SKM-1 (cell line): Measurements from ENCODE around the gene TNFRSF17.
"Not testable (repeated sequence)": the region's sequence is repeated elsewhere in the genome, so short reads cannot be mapped to it uniquely, and the experiment has no call there.

Experiments used
- DNase-seq: peaks from one replicate; lab custom pipeline; 2025; ENCODE audit not compliant: unreplicated experiment; lab: John Stamatoyannopoulos, UW

Gene TNFRSF17

DNA sequence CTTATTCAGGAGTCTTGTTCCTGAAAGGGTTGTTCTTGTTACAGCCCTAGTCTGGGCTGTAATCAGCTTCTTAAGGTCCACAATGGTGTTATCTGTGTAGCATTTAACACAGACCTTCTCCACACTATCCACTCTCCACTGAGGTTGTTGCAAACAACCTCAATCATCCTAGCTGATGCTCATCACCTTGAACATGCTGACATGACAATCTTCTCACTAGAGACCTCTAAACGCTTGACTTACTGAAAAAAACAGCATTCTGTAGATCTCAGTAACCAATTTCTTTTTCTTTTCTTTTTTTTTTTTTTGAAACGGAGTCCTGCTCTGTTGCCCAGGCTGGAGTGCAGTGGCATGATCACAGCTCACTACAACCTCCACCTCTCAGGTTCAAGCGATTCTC, 3.6 kb downstream of the TNFRSF17 start:
- DNase-seq, result peak; percentile 26

DNA sequence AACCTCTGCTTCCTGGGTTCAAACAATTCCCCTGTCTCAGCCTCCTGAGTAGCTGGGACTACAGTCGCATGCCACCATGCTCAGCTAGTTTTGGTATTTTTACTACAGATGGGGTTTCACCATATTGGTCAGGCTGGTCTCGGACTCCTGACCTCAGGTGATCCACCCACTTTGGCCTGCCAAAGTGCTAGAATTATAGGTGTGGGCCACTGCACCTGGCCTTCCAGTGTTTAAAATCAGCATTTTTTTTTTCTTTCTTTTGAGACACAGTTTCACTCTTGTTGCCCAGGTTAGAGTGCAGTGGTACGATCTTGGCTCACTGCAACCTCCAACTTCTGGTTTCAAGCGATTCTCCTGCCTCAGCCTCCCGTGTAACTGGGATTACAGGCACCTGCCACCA, 5.3 kb downstream of the TNFRSF17 start:
- DNase-seq, result not testable (repeated sequence)

- DNase-seq, result no peak
Observed at GRCh38 chr16:11972128-11972527, 7.1 kb downstream of the TNFRSF17 start.

- no peak for DNase-seq
Observed at GRCh38 chr16:11973070-11973469, 8.1 kb downstream of the TNFRSF17 start.

DNA sequence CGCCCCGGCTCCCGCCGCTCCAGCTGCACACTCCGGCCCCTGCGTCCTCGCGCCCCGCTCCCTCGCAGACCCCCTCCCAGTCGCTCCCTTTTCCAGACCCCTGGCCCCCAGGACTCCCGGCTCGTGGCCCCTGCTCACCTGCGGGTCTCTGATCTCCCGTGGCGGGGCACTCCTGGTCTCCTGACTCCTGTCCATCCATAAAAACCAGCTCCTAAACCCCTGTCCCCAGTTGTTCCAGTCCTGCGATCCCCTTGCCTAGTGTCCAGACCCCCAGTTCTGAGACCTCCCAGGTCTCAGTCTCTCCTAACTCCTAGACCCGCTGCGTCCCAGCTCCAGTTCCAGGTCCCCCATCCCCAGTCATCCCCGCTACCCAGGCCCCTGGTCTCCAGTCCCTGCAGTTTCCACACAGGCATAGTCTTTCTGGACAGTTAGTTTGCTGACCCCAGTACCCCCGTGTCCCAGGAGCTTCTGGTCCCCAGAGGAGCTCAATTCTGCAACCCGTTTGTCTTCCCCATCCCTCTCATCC, 11.9 kb downstream of the TNFRSF17 start:
- DNase-seq, result no peak

DNA sequence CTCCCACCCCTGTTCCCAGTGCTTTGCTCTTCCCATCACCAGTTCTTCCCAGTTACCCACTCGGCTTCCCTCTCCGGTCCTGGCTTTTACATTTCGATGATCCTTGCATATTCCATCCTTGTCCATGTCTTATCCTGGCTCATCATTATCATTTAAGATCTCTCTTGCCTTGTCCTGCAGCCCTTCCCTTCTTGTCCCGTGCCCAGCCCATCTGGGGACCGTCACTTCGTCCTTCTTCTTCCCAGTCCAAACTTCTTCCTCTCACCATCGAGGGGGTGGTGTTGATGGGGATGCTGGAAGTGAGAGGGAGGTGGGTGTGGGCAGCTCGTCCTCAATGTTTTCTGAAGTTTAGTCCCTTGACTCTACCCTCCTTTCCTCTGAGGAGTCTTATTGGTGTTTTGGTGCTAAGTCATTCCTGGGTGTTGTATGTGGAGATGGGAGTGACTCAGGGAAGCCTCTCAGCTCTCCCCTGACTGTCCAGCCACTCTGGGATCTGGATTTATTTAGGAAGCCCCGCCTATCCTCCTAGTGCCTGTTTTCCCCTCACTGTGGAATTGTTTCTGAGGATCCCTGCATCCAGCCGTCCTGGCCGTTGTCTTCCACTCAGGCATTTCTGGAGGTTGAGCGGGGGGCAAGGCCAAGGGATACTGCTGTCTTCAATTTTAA, 12.5 kb downstream of the TNFRSF17 start:
- no peak for DNase-seq

- DNase-seq, result no peak
Observed at GRCh38 chr16:11978080-11978479, 13.1 kb downstream of the TNFRSF17 start.

DNA sequence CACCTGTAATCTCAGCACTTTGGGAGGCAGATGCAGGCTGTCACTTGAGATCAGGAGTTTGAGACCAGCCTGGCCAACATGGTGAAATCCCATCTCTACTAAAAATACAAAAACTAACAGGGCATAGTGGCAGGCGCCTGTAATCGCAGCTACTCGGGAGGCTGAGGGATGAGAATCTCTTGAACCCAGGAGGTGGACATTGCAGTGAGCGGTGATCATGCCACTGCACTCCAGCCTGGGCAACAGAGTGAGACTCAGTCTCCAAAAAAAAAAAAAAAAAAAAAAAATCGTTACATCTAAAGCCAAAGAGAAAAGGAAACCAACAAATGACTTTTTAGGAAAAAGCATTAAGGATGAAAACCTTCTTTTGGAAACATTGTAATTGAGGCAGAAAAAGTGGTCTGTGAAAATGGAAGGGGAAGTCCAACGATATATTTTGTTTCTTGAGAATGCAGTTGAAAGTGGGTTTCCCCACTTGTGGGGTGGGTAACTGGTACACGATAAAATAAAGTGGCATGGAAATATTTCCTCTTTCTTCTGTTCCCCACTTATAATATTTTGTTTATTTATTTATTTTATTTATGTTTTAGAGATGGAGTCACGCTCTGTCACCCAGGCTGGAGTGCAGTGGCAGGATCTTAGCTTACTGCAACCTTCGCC, 14.1 kb downstream of the TNFRSF17 start:
- no peak for DNase-seq

- DNase-seq, result no peak
Observed at GRCh38 chr16:11980136-11980844, 15.3 kb downstream of the TNFRSF17 start.

- no peak for DNase-seq
Observed at GRCh38 chr16:11985250-11985649, 20.2 kb downstream of the TNFRSF17 start.

DNA sequence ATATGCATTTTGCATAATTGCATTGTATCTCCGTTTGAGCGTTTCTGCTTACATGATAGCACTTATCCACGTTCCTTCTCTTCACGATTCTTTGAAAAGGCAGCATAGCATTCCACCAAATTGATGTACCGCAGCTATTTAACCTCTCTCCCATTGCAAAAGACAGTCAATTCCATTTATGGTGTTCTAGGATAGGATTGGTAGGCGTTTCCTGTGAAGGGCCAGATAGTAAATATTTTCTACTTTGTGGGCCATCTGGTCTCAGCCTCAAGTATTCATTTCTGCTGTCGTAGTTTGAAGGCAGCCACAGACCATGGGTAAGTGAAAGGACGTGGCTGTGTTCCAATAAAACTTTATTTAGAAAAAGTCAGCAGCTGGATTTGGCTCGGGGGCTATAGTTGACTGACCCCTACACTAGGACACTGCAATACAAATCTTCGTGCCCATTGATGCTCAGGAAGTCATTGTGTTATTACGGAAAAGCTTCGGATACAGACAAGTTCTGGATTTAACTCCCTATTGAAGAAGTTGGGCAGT, 21.6 kb downstream of the TNFRSF17 start:
- no peak for DNase-seq

DNA sequence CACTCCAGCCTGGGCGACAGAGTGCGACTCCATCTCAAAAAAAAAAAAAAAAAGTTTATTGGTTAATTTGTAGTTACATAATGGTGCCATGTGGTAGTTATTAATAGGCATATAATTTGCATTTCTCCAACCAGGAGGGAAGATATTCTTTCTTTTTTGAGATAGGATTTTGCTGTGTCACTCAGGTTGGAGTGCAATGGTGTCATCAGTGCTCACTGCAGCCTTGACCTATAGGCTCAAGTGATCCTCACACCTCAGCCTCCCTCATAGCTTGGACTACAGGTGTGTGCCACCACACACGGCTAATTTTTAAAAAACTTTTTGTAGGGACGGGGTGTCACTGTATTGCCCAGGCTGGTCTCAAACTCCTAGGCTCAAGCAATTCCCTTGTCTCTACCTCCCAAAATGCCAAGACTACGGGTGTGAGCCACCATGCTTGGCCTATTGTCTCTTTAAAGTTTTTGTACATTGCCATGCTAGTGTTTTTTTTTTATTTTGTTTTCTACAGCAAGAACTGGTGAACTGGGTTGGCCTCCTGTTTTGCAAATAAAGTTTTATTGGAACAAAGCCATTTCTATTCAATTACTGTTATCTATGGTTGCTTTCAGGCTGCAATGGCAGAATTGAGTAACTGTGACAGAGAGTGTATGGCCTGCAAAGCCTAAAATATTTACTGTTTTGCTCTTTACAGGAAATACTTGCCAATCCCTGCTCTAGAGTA, 23.4 kb downstream of the TNFRSF17 start:
- no peak for DNase-seq

DNA sequence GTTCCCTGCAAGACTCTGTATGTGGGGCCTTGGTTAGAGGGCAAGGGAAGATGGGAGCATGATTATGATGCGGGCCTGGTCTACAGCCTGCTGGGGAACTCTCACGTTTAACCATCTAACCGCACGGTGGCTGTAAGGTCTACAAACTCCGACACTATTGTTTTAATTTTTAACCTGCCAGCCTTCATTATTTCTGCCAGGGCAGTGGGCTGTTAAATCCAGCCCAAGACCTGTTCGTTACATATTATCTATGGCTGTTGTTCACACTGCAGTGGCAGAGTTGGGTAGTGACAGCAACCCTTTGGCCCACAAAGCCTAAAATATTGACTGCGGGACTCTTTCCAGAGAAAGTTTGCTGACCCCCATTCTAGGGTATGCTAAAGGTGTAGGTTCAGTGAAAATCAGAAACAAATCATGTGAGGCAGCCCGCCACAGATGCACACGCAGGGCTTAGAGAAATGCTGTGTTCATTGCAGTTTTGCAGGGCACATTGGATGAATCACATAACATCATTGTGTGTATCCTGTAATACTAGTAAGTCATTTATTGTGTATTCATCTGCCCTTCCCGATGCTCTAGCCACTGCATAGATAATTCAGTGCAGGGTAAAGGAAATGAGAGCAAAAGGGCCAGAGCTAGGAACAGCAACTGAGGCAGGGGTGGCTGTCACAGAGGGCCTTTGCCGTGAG, 25.8 kb downstream of the TNFRSF17 start:
- no peak for DNase-seq

- no peak for DNase-seq
Observed at GRCh38 chr16:11992008-11992584, 27.1 kb downstream of the TNFRSF17 start.

DNA sequence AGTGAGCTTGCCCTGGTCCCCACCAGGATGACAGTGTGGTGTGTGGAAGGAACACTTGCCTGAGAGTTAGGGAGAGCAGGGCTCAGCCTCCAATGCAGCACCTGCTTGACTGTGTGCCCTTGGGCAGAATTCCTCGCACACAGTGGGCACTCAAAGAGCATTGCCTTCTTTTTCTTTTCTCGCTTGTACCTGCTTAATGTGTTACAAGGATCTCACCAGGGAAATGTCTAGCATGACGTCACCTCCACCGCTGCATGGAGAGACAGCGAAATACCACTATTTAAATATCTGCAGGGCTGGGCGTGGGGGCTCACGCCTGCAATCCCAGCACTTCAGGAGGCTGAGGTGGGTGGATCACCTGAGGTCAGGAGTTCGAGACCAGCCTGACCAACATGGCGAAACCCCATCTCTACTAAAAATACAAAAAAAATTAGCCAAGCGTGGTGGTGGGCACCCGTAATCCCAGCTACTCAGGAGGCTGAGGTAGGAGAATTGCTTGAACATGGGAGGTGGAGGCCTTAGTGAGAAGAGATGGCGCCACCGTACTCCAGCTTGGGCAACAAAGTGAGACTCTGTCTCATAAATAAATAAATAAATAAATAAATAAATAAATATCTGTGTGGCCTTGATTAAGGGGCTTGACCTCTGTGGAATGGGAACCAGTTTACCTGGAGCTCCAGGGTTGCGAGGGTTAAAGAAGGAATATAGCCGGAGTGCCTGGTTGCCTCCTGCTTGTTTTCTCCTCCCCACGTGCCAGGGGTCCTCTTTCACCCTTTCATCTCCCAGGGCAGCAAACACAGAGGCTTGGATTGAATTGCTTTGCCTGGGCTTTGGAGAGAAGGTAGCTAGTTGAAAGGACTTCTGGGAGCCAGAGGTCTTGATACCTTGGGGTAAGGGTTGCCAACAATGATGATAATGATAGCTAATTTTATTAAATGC, 27.8 kb downstream of the TNFRSF17 start:
- DNase-seq, result no peak

DNA sequence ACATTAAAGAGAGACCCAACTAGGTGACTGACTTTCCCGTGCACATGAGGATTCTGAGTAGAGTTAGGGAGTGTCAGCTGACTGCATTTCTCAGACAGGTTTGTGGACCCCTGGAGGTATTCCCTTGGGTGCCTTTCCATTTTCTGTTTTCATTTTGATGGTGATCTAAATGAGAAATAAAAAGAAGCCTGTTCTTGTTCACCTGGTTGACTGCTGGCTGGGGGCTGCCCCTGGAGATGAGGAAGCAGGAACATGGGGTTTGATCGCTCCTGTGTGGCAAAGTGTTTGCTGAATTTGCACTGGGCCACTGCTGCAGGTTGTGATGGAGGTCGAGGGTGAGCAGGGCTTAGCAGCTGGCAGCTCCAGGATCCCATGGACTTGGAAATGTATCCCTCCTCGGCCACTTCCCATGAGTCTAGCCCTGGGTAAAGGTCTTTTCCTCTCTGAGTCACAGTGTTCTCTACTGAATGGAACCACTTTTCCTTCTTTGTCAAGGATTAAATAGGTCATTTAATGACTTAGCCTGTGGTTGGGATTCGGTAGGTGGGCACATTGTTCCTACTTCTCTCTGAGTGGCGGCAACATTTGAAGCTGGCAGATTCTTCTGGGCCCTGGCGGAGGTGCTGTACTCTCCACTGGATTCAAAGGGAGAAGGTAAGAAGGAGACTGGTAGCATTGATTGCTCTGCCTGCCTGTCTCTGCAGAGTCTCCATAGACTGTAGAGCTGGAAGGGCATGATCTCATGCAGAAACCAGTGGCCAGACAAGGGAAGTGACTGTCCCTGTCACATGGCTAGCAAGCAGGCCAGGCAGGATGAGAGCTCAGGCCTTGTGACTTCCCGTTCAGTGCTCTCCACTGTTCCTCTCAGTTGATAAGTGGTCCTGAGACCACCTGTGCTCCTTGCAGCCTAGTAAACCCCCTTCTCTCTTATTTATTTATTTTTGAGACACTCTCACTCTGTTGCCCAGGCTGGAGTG, 29.4 kb downstream of the TNFRSF17 start:
- no peak for DNase-seq

DNA sequence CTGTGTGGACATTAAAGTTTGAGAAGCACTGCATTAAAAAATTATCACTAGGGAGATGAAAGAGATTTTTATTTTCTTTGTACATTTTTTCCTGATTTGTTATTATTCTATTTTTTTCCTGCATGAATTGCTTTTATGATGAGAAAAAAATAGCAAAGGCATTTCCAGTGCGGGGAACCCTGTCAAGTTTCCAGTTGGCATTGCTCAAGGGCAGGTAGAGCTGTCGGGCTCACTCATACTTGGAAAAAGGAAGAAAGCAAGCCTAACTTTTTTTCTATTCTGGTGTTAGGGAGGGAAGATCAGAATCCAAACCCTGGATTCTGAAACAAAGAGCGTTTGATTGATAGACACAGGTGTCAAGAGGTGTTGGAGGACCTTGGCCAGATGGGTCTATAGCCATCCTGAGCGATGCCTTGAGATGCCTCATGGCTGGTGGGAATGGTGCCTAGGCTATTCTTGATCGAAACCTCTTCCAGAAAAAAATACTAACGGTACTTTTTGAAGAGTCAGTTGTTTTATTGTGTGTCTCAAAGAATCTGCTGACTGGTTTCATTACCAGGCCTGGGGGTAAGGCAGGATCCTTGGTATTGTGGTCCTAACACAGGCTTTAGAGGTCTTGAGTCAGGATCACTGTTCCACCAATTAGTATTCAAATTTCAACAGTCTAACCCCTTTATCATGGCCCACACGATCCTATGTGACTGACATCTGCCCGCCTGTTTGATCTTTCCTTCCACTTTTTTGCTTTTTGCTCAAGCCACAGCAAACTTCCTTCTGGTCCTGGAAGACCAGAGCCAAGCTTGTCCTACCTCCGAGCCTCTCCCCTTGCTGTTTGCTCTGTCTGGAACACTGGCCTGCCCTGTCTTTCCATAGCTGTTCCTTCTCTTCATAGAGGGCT, 31.7 kb downstream of the TNFRSF17 start:
- no peak for DNase-seq
